Upper lobe of right lung (tissue), 1 donor: ENCODE data around the gene MAPK8IP2. TPM values are rescaled to one million over a fixed set of nuclear protein-coding genes. Genes with fewer than 3 reads are reported as not detected.

Experiments
- ATAC-seq: fragments of 200-7000 bp; cut with Tn5 transposase; one replicate; pipeline ENCODE4 v1.9.1; 2020; ENCODE audit warnings: mild to moderate bottlenecking, moderate library complexity
- DNase-seq: peaks from one replicate; pipeline ENCODE4 v3.0.0-alpha.2; 2020
- H3K27ac ChIP-seq: fragments of 200-600 bp; one replicate; pipeline ENCODE4 v1.8.0; 2022
- H3K27me3 ChIP-seq: fragments of 200-600 bp; one replicate; pipeline ENCODE4 v1.8.0; 2022; ENCODE audit warnings: mild to moderate bottlenecking
- H3K36me3 ChIP-seq: fragments of 200-600 bp; one replicate; pipeline ENCODE4 v1.8.0; 2022
- H3K4me1 ChIP-seq: fragments of 200-600 bp; one replicate; pipeline ENCODE4 v1.8.0; 2022
- H3K4me3 ChIP-seq: fragments of 200-600 bp; one replicate; pipeline ENCODE4 v1.8.0; 2022; ENCODE audit warnings: mild to moderate bottlenecking
- H3K9me3 ChIP-seq: fragments of 200-600 bp; one replicate; pipeline ENCODE4 v1.8.0; 2022
- intact Hi-C: fragments of 100-400 bp; cut with DNase I; formaldehyde crosslinking; loops from one replicate; pipeline ENCODE4 v1.11.0; 2022
- total RNA-seq: library from RNA; stranded (reverse); fragmentation: NEBNext Ultra II Directional; extraction: Animal tissue kit (Norgen Biotek cat#: 25700); gene quantifications from one replicate; pipeline ENCODE4 v1.2.1, GENCODE V29; 2021
- TF ChIP-seq, protein P1 (sequence below): fragments of 200-600 bp; IDR thresholded peaks from one replicate; pipeline ENCODE4 v1.8.0; 2022; ENCODE audit warnings: antibody characterized with exemption
- donor health status: DM: no; HTN: yes; CAD: no; lungs with severe emphysema.

Gene MAPK8IP2
- total RNA-seq, 1 donor from 2014 or later, result 2.6 TPM

DNA sequence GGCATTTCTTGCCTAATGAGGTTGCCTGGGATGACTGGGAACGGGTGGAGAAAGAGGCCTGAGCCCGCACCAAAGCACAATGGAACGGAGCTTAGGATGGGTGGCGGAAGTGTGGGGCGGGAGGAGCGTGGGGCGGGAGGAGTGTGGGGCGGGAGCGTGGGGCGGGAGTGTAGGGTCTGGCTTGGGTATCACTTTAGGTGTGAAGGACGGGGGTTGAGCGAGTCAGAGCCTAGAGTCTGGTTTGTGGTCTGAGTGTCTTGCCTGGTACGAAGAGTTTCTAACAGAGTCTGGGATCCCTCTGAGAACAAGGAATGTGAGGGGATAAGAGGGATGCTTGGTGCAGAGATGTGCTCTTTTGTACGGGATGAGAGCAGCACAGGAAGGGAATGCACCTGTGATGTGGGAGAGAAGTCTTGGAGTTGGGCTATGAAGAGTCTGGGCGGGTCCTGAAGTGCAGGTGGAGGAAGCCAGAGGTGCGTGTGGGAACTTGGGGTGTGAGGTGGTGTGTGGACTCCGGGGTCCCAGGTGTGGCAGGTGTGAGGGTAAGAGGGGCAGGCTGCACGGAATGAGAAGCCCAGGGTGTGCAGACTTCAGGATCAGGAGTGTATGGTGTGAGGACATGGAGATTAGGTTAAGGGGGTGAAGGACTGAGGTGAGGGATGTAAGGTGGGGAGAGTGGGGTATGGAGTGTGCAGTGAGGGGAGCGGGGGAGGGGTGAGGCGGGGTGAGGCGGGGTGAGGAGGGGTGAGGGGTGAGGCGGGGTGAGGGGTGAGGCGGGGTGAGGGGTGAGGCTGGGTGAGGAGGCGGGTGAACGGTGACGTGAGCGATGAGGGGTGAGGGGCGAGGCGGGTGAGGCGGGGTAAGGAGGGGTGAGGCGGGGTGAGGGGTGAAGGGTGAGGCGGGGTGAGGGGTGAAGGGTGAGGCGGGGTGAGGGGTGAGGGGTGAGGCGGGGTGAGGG is 38.9 kb upstream of the MAPK8IP2 start:
- Histone ChIP-seq H3K9me3 (no peaks in the 10 kb centered on the region), H3K4me3 (no peak overlapping the region), H3K27ac (no peak overlapping the region), H3K27me3 (no peaks in the 10 kb centered on the region), H3K4me1 (peaks cover 10% of the 10 kb centered on the region), H3K36me3 (no peaks in the 10 kb centered on the region)
- ATAC-seq (no peak), DNase-seq (peak; percentile 66)
- intact Hi-C loops, result no loop called here
- TF ChIP-seq, protein P1, sequence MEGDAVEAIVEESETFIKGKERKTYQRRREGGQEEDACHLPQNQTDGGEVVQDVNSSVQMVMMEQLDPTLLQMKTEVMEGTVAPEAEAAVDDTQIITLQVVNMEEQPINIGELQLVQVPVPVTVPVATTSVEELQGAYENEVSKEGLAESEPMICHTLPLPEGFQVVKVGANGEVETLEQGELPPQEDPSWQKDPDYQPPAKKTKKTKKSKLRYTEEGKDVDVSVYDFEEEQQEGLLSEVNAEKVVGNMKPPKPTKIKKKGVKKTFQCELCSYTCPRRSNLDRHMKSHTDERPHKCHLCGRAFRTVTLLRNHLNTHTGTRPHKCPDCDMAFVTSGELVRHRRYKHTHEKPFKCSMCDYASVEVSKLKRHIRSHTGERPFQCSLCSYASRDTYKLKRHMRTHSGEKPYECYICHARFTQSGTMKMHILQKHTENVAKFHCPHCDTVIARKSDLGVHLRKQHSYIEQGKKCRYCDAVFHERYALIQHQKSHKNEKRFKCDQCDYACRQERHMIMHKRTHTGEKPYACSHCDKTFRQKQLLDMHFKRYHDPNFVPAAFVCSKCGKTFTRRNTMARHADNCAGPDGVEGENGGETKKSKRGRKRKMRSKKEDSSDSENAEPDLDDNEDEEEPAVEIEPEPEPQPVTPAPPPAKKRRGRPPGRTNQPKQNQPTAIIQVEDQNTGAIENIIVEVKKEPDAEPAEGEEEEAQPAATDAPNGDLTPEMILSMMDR, result no peak

DNA sequence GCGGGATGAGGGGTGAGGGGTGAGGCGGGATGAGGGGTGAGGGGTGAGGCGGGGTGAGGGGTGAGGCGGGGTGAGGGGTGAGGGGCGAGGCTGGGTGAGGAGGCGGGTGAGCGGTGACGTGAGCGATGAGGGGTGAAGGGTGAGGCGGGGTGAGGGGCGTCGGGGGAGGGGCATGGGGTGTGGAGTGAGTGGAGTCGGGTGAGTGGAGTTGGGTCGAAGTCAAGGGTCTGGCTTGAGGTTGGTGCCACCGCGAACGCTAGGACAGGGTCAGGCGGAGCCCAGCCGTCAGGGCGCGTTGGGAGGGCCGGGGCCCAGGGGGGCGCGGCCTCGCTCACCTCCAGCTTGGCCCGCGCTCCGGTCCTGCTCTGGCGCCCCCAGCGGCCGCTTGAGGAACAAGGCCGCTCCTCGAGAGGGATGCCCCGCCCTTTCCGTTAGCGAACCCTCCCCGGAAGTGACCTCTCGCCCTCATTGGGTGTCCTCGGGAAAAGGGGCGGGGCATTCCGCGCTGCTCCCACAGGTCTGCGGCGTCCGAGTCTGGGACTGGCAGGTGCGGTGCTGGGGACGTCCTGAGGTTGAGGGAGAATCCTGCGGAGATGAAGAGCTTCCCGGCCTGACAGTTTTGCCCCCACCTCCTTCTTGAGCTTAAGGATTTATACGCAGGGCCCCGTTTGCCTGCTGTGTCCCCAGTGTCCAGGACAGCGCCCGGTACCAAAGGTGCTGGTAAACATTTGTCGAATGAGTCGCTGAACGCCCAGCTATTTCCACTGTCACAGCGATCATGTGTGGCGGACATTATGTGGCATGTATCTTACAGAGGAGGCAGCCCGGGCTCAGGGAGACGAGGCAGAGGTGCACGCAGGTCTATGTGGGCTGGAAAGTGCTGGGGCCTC is 37.8 kb upstream of the MAPK8IP2 start, which contains the start of gene SYCE3:
TSS of gene SYCE3 (minus strand) at position 397 of the 890 bp plus-strand sequence. CDS start 6,514 bp downstream, outside the sequence.
- intact Hi-C loops, result no loop called here
- H3K27me3 ChIP-seq, result no peaks in the 10 kb centered on the region
- DNase-seq (peak; percentile 99), ATAC-seq (peak; percentile 98)
- H3K27ac ChIP-seq, result peak within 1 kb of the TSS; percentile 65
- H3K4me1 ChIP-seq, result peaks cover 10% of the 10 kb centered on the region
- H3K4me3 ChIP-seq, result peak within 1 kb of the TSS; percentile 71
- no peaks in the 10 kb centered on the region for H3K9me3 ChIP-seq
- TF ChIP-seq, protein P1, result peak; percentile 95
- no peaks in the 10 kb centered on the region for H3K36me3 ChIP-seq

- intact Hi-C loops, result no loop called here
- Histone ChIP-seq H3K36me3 (no peaks in the 10 kb centered on the region), H3K27ac (peak overlapping the region; percentile 65), H3K27me3 (no peaks in the 10 kb centered on the region), H3K9me3 (no peaks in the 10 kb centered on the region), H3K4me1 (peaks cover 10% of the 10 kb centered on the region), H3K4me3 (peak overlapping the region; percentile 71)
- DNase-seq, result no peak
- ATAC-seq, result peak; percentile 17
- TF ChIP-seq, protein P1, result no peak
Measured at GRCh38 chr22:50563413-50564160, 37.0 kb upstream of the MAPK8IP2 start.

DNA sequence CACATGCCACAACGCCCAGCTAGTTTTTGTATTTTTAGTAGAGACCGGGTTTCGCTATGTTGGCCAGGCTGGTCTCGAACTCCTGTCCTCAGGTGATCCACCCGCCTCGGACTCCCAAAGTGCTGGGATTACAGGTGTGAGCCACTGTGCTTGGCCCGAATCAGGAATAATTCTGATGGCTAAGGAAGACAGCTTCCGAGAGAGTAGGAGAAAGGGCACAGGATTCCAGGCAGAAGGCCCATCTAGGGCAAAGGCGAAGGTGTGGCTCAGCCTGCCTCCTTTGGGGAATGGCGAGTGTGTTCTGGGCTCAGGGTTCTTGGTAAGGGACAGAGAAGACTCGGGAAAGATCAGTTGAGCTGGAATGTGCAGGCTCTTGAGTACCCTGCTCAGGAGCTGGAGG is 36.3 kb upstream of the MAPK8IP2 start:
- intact Hi-C loops, result no loop called here
- DNase-seq, result no peak
- H3K4me3 ChIP-seq, result no peak overlapping the region
- peaks cover 10% of the 10 kb centered on the region for H3K4me1 ChIP-seq
- H3K9me3 ChIP-seq, result no peaks in the 10 kb centered on the region
- no peaks in the 10 kb centered on the region for H3K36me3 ChIP-seq
- no peak for ATAC-seq
- TF ChIP-seq, protein P1, result no peak
- H3K27me3 ChIP-seq, result no peaks in the 10 kb centered on the region
- no peak overlapping the region for H3K27ac ChIP-seq

GRCh38 chr22:50567721-50568252 is 32.8 kb upstream of the MAPK8IP2 start:
- ATAC-seq, result no peak
- H3K27me3 ChIP-seq, result no peaks in the 10 kb centered on the region
- intact Hi-C loops, result no loop called here
- H3K9me3 ChIP-seq, result no peaks in the 10 kb centered on the region
- no peak overlapping the region for H3K4me3 ChIP-seq
- DNase-seq, result no peak
- H3K27ac ChIP-seq, result no peak overlapping the region
- TF ChIP-seq, protein P1, result no peak
- H3K4me1 ChIP-seq, result peaks cover 10% of the 10 kb centered on the region
- no peaks in the 10 kb centered on the region for H3K36me3 ChIP-seq
